Measurements from ENCODE around the gene RASAL3.
"Not testable (repeated sequence)": the region's sequence is repeated elsewhere in the genome, so short reads cannot be mapped to it uniquely, and the experiment has no call there.

Gene RASAL3

GRCh38 chr19:15464394-15465385 lies at the start of gene RASAL3:
TSS of gene RASAL3 (minus strand) at chr19:15464544. CDS start at chr19:15464358, 186 bp downstream.
- peak; percentile 74 for DNase-seq (ENCODE audit: low read depth)

- DNase-seq (ENCODE audit: low read depth), result no peak
These were observed 47.5 kb upstream of the RASAL3 start for GRCh38 chr19:15511671-15512424.

GRCh38 chr19:15508035-15508710 lies 43.8 kb upstream of the RASAL3 start, which contains the start of gene CYP4F22:
TSS of gene CYP4F22 (plus strand) at chr19:15508525. CDS start at chr19:15525337, 16,812 bp downstream.
- DNase-seq (ENCODE audit: low read depth), result no peak

- peak; percentile 26 for DNase-seq (ENCODE audit: low read depth)
These were observed 43.0 kb upstream of the RASAL3 start for GRCh38 chr19:15507068-15508034.

- DNase-seq (ENCODE audit: low read depth), result no peak
These were observed 41.8 kb upstream of the RASAL3 start for GRCh38 chr19:15506074-15506571.

GRCh38 chr19:15502264-15502663 lies 37.9 kb upstream of the RASAL3 start:
- no peak for DNase-seq (ENCODE audit: low read depth)

GRCh38 chr19:15501596-15501995 lies 37.3 kb upstream of the RASAL3 start:
- no peak for DNase-seq (ENCODE audit: low read depth)

- no peak for DNase-seq (ENCODE audit: low read depth)
These were observed 34.6 kb upstream of the RASAL3 start for GRCh38 chr19:15498910-15499309.

- DNase-seq (ENCODE audit: low read depth), result no peak
These were observed 34.0 kb upstream of the RASAL3 start for GRCh38 chr19:15498156-15498858.

GRCh38 chr19:15495151-15495550 lies 30.8 kb upstream of the RASAL3 start:
- no peak for DNase-seq (ENCODE audit: low read depth)

GRCh38 chr19:15488489-15489226 lies 24.3 kb upstream of the RASAL3 start:
- DNase-seq (ENCODE audit: low read depth), result no peak

- DNase-seq (ENCODE audit: low read depth), result no peak
These were observed 22.7 kb upstream of the RASAL3 start for GRCh38 chr19:15487038-15487437.

- not testable (repeated sequence) for DNase-seq (ENCODE audit: low read depth)
These were observed 21.4 kb upstream of the RASAL3 start for GRCh38 chr19:15485768-15486167.

GRCh38 chr19:15480996-15481395 lies 16.7 kb upstream of the RASAL3 start:
- not testable (repeated sequence) for DNase-seq (ENCODE audit: low read depth)

GRCh38 chr19:15479391-15480345 lies 15.3 kb upstream of the RASAL3 start, which contains the start of gene PGLYRP2:
TSS of gene PGLYRP2 (minus strand) at chr19:15479501. CDS start at chr19:15479371, 130 bp downstream.
- DNase-seq (ENCODE audit: low read depth), result no peak

GRCh38 chr19:15476325-15476724 lies 12.0 kb upstream of the RASAL3 start:
- no peak for DNase-seq (ENCODE audit: low read depth)

- no peak for DNase-seq (ENCODE audit: low read depth)
These were observed 11.3 kb upstream of the RASAL3 start for GRCh38 chr19:15475611-15476010.

- no peak for DNase-seq (ENCODE audit: low read depth)
These were observed 10.8 kb upstream of the RASAL3 start for GRCh38 chr19:15475169-15475568.
